ENCODE data around the gene OR13C8.
A peak's percentile ranks its signal among the peaks of the same experiment; 100 is the strongest.

The OR13C8 gene

DNA sequence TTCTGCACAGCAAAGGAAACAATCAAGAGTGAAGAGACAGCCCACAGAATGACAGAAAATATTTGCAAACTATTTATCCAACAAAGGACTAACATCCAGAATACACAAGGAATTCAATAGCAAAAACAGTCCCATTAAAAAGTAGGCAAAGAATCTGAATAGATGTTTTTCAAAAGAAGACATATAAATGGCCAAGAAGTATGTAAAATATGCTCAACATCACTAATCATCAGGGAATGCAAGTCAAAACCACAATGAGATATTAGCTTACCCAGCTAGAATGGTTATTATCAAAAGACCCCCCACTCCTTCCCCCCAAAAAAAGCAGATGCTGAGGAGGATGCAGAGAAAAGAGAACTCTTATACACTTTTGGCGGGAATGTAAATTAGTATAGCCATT, 13.4 kb upstream of the OR13C8 start:
- Histone ChIP-seq H3K9ac (ENCODE audit: insufficient read length, low read depth) (no peak overlapping the region), H3K27me3 (ENCODE audit: insufficient read depth, insufficient read length) (no peaks in the 10 kb centered on the region), H3K9me3 (ENCODE audit: insufficient read depth, low read length) (no peaks in the 10 kb centered on the region), H3K4me1 (ENCODE audit: insufficient read depth, insufficient read length) (no peaks in the 10 kb centered on the region), H3K36me3 (ENCODE audit: insufficient read depth, insufficient read length, low read length) (no peaks in the 10 kb centered on the region), H3K4me3 (ENCODE audit: insufficient read length, low read depth) (no peak overlapping the region)
- TF ChIP-seq YY1 (IDR thresholded peaks at IDR 0.05; ENCODE audit: insufficient read depth, insufficient read length): no peak
- TF ChIP-seq SUZ12 (IDR thresholded peaks at IDR 0.05; ENCODE audit: extremely low read depth, insufficient read depth, insufficient read length): no peak
- TF ChIP-seq ZNF274 (IDR thresholded peaks at IDR 0.05; ENCODE audit: low read depth, low read length): no peak
- DNase-seq (ENCODE audit: low read depth, low spot score): no peak

DNA sequence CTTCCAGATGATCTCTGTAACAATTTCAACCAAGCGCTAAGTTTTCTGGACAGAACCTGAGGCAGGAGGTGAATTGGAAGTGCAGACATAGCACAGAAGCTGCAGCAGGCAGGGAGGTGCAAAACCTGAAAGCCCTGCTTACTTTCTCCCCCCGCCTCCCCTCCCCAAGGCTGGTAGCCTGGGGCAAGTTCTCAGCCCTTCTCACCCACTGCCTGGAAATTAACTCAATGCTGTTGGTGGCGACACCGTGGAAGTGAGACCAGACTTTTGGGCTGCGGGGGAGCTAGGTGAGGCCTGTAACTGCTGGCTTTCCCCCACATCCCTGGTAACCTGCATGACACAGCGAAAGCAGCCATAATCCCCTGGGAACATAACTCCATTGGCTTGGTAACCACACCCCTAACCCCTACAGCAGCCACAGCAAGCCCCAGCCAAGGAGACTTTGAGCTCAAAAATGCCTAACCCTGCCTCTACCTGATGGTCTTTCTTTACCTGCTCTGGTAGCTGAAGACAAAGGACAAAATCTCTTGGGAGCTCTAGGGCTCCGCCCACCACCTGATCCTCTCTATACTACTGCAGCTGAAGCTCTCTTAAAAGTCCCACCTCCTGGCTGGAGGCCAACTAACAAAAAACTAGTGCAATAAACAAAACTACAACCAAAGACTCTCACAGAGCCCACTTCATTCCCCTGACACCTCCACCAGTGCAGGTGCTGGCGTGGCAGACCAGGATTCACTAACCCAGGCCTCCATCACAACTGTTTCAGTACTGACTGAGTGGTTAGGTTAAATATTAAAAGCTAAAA, 11.9 kb upstream of the OR13C8 start:
- H3K9me3 ChIP-seq (ENCODE audit: insufficient read depth, low read length): no peaks in the 10 kb centered on the region
- no peaks in the 10 kb centered on the region for H3K36me3 ChIP-seq (ENCODE audit: insufficient read depth, insufficient read length, low read length)
- no peaks in the 10 kb centered on the region for H3K4me1 ChIP-seq (ENCODE audit: insufficient read depth, insufficient read length)
- peak; percentile 9 for DNase-seq (ENCODE audit: low read depth, low spot score)
- TF ChIP-seq ZNF274 (IDR thresholded peaks at IDR 0.05; ENCODE audit: low read depth, low read length): no peak
- TF ChIP-seq SUZ12 (IDR thresholded peaks at IDR 0.05; ENCODE audit: extremely low read depth, insufficient read depth, insufficient read length): no peak
- no peak for TF ChIP-seq YY1 (IDR thresholded peaks at IDR 0.05; ENCODE audit: insufficient read depth, insufficient read length)
- H3K9ac ChIP-seq (ENCODE audit: insufficient read length, low read depth): no peak overlapping the region
- H3K4me3 ChIP-seq (ENCODE audit: insufficient read length, low read depth): no peak overlapping the region
- no peaks in the 10 kb centered on the region for H3K27me3 ChIP-seq (ENCODE audit: insufficient read depth, insufficient read length)

DNA sequence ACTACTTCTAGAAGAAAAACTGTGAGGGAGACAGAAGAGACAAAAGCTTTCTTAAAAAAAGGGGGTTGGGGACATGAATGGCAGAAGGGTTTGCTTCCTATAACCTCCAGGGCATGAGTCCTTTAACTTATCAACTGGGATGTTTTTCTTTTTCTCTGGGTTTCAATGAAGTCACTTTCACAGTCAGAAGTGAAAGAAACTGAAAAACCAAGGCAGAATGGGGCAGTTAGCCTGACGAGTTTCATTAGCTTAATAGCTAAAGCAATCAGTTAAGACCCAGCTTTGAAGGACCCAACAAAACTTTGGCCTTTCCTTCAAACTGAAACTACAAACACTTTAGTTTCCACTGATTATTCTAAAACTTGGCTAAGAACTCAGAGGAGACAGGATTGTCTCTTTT, 4.6 kb upstream of the OR13C8 start:
- no peak for DNase-seq (ENCODE audit: low read depth, low spot score)
- Histone ChIP-seq H3K27me3 (ENCODE audit: insufficient read depth, insufficient read length) (no peaks in the 10 kb centered on the region), H3K36me3 (ENCODE audit: insufficient read depth, insufficient read length, low read length) (no peaks in the 10 kb centered on the region), H3K4me3 (ENCODE audit: insufficient read length, low read depth) (no peak overlapping the region), H3K9ac (ENCODE audit: insufficient read length, low read depth) (no peak overlapping the region), H3K9me3 (ENCODE audit: insufficient read depth, low read length) (no peaks in the 10 kb centered on the region), H3K4me1 (ENCODE audit: insufficient read depth, insufficient read length) (no peaks in the 10 kb centered on the region)
- TF ChIP-seq YY1 (IDR thresholded peaks at IDR 0.05; ENCODE audit: insufficient read depth, insufficient read length) (no peak), SUZ12 (IDR thresholded peaks at IDR 0.05; ENCODE audit: extremely low read depth, insufficient read depth, insufficient read length) (no peak), ZNF274 (IDR thresholded peaks at IDR 0.05; ENCODE audit: low read depth, low read length) (no peak)

DNA sequence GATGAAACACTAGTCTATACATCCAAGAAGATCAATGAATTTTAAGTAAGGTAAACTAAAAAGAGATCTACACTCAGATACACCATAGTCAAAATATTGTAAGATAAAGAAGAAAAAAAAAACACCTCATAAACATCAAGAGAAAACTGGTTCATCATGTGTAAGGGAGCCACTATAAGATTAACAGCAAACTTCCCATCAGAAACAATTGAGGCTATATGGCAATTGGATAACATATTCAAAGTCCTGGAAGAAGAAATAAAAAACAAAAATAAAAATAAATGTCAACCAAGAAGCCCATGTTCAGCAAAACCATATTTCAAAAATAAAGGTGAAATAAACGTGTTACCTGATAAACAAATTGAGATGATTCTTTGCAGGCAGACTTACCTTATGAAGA, 3.6 kb downstream of the OR13C8 start:
- no peak for DNase-seq (ENCODE audit: low read depth, low spot score)
- no peaks in the 10 kb centered on the region for H3K36me3 ChIP-seq (ENCODE audit: insufficient read depth, insufficient read length, low read length)
- 0 out of 2 replicates have a peak, but pooled peaks cover 8% of the 10 kb centered on the region for H3K9me3 ChIP-seq (ENCODE audit: insufficient read depth, low read length)
- no peak overlapping the region for H3K4me3 ChIP-seq (ENCODE audit: insufficient read length, low read depth)
- H3K4me1 ChIP-seq (ENCODE audit: insufficient read depth, insufficient read length): no peaks in the 10 kb centered on the region
- no peak overlapping the region for H3K9ac ChIP-seq (ENCODE audit: insufficient read length, low read depth)
- no peak for TF ChIP-seq ZNF274 (IDR thresholded peaks at IDR 0.05; ENCODE audit: low read depth, low read length)
- TF ChIP-seq YY1 (IDR thresholded peaks at IDR 0.05; ENCODE audit: insufficient read depth, insufficient read length): no peak
- no peak for TF ChIP-seq SUZ12 (IDR thresholded peaks at IDR 0.05; ENCODE audit: extremely low read depth, insufficient read depth, insufficient read length)
- no peaks in the 10 kb centered on the region for H3K27me3 ChIP-seq (ENCODE audit: insufficient read depth, insufficient read length)

DNA sequence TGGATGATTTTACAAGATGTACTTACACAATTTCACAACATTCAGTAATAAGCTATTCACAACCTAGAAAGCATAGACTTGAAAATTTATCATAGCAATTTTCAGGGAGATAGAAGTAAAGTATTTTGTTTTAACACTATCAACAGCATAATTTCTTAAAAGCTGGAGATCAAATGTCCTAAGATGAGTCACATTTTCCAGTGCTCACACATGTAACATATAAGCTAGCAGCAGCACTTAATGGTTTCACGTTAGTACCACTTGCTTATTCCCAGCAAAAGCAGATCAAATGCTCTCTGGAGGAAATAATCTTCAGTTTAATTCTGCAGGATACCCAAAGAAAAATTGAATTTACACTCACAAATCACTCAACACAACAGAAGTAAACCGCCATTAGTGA, 6.5 kb downstream of the OR13C8 start:
- no peaks in the 10 kb centered on the region for H3K27me3 ChIP-seq (ENCODE audit: insufficient read depth, insufficient read length)
- H3K4me3 ChIP-seq (ENCODE audit: insufficient read length, low read depth): no peak overlapping the region
- no peak overlapping the region for H3K9ac ChIP-seq (ENCODE audit: insufficient read length, low read depth)
- no peaks in the 10 kb centered on the region for H3K4me1 ChIP-seq (ENCODE audit: insufficient read depth, insufficient read length)
- no peak for DNase-seq (ENCODE audit: low read depth, low spot score)
- 0 out of 2 replicates have a peak, but pooled peaks cover 8% of the 10 kb centered on the region for H3K9me3 ChIP-seq (ENCODE audit: insufficient read depth, low read length)
- no peaks in the 10 kb centered on the region for H3K36me3 ChIP-seq (ENCODE audit: insufficient read depth, insufficient read length, low read length)
- TF ChIP-seq YY1 (IDR thresholded peaks at IDR 0.05; ENCODE audit: insufficient read depth, insufficient read length) (no peak), ZNF274 (IDR thresholded peaks at IDR 0.05; ENCODE audit: low read depth, low read length) (no peak), SUZ12 (IDR thresholded peaks at IDR 0.05; ENCODE audit: extremely low read depth, insufficient read depth, insufficient read length) (no peak)

DNA sequence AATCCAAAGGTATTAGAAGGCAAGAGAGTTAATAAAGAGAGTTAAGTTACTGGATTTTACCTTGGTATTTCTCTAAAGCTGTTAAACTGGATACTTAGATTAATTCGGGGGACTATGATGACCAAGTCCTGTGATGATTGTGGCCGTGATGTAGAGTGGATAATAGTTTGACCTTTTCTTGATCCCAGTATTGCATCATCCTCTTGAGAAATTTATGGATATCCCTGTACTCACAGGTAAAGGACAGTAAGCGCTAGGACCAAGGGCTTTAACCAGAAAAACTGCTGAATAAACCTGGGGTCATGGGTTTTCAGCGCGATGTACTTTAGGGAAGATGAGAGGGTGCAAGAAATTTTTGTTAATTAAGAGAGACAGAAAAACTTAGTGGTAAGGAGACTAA, 8.3 kb downstream of the OR13C8 start:
- 0 out of 2 replicates have a peak, but pooled peaks cover 8% of the 10 kb centered on the region for H3K9me3 ChIP-seq (ENCODE audit: insufficient read depth, low read length)
- H3K4me1 ChIP-seq (ENCODE audit: insufficient read depth, insufficient read length): no peaks in the 10 kb centered on the region
- no peak overlapping the region for H3K4me3 ChIP-seq (ENCODE audit: insufficient read length, low read depth)
- DNase-seq (ENCODE audit: low read depth, low spot score): no peak
- no peaks in the 10 kb centered on the region for H3K36me3 ChIP-seq (ENCODE audit: insufficient read depth, insufficient read length, low read length)
- H3K9ac ChIP-seq (ENCODE audit: insufficient read length, low read depth): no peak overlapping the region
- TF ChIP-seq SUZ12 (IDR thresholded peaks at IDR 0.05; ENCODE audit: extremely low read depth, insufficient read depth, insufficient read length) (no peak), YY1 (IDR thresholded peaks at IDR 0.05; ENCODE audit: insufficient read depth, insufficient read length) (no peak), ZNF274 (IDR thresholded peaks at IDR 0.05; ENCODE audit: low read depth, low read length) (no peak)
- H3K27me3 ChIP-seq (ENCODE audit: insufficient read depth, insufficient read length): no peaks in the 10 kb centered on the region

DNA sequence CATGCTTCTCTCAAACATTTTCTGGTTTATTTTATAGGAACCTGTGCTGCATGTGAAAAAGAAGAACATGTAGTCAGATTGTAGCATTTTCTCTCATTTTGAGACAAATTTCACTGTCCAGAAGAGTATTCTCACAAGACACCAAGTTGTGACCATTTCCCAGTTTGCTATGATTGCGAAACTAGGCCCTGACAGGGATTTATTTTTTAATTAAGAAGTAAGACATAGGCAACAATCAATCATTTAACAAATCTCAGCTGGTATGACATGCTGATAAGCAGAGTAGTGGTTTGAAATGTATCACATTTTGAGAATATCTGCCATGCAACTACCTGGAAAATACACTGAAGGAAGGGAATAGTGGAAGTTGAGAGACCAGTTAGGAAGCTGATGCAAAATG, 11.6 kb downstream of the OR13C8 start:
- TF ChIP-seq SUZ12 (IDR thresholded peaks at IDR 0.05; ENCODE audit: extremely low read depth, insufficient read depth, insufficient read length) (no peak), YY1 (IDR thresholded peaks at IDR 0.05; ENCODE audit: insufficient read depth, insufficient read length) (no peak), ZNF274 (IDR thresholded peaks at IDR 0.05; ENCODE audit: low read depth, low read length) (no peak)
- no peak for DNase-seq (ENCODE audit: low read depth, low spot score)
- Histone ChIP-seq H3K9ac (ENCODE audit: insufficient read length, low read depth) (no peak overlapping the region), H3K4me1 (ENCODE audit: insufficient read depth, insufficient read length) (no peaks in the 10 kb centered on the region), H3K9me3 (ENCODE audit: insufficient read depth, low read length) (no peaks in the 10 kb centered on the region), H3K36me3 (ENCODE audit: insufficient read depth, insufficient read length, low read length) (no peaks in the 10 kb centered on the region), H3K4me3 (ENCODE audit: insufficient read length, low read depth) (no peak overlapping the region), H3K27me3 (ENCODE audit: insufficient read depth, insufficient read length) (no peaks in the 10 kb centered on the region)
